HG03045 (cell line): ENCODE results near the gene NEU3.

Experiments used
- ATAC-seq: cut with Tn5 transposase; IDR thresholded peaks from one replicate; pipeline ENCODE4 v1.9.1; 2021; ENCODE audit warnings: mild to moderate bottlenecking, moderate library complexity; ENCODE audit not compliant: unreplicated experiment

Gene NEU3

DNA sequence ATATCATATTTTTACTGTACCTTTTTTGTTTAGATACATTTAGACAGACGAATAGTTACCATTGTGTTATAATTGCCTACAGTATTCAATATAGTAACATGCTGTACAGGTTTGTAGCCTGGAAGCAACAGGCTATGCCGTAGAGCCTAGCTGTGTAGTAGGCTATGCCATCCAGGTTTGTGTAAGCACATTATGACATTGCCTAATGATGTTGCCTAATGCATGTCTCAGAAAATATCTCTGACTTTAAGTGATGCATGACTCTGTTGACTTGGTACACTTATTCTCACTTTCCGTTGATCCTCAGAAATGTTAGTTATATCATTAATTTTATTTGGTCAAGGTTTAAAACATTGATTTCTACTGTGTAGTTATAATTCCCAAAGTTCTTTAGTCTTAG lies 68.1 kb downstream of the NEU3 start:
- no peak for ATAC-seq

DNA sequence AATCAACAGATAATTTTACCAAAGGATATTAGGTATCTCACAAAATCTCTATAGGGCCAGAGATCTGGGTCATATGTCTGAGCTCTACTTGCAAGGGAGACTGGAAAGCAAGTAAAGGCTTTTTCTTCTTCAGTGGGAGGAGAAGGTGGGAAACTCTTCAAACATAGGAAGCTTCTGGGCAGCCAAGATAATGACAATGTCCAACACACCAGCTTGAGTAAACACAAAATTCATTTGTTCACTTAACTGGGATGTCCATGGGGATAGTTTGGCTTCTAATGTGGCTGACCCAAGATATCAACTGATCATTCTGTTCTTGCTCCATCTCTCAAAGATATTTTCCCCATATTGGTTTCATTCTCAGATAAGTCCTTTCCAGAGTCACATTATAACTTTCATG lies 70.6 kb downstream of the NEU3 start:
- ATAC-seq: no peak

DNA sequence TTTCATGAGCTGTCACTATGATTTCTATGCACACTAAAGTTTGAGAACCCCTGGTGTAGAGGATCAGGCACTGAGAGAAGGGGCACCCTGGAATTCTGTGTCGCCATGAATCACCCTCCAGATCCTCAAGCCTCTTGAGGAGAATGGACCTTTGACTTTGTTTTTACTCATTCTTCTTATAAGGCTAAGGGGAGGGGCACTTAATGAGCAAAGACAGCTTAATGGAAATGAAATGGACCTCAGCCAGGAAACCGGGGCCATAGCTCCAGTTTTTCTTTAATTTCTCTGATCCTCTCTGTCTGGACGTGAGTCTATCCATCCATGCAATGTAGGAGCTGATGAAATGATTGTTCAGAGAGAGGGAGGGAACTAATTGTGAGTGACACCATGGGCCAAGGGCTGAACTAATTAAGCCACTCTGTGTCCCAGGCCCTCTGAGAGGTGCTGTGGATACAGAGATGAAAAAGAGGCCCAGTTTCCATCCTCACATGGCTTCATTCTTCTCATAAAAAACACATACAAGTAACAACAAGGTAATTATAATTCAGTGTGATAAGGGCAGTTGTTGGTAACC lies 75.1 kb downstream of the NEU3 start:
- no peak for ATAC-seq

DNA sequence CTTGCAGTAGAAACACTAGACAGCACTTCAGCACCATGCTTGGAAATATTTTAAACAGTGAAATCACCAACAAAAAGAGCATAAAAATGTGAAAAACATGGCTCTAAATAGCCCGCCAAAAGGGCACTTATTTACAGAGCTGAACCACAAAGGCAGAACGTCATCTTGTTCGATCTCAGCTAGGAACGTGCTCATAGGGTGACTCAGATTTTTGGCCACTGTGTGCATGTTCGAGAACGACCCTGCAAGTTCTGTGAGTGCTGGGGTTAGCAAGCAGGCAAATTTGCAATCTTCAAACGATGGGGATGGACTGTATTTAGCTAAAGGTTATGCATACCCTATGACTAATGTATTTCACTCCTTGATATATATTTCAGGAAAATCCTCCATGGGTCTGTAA lies 77.3 kb downstream of the NEU3 start:
- no peak for ATAC-seq
